Activated T-cell treated with anti-CD3 and anti-CD28 coated beads, Interleukin-2, amount 50 U/mL, for 72 hours (primary cell): Measurements from ENCODE around the gene TBRG4. TPM values are rescaled to one million over a fixed set of nuclear protein-coding genes. Genes with fewer than 3 reads are reported as not detected.
A peak's percentile ranks its signal among the peaks of the same experiment; 100 is the strongest.
"Not testable (repeated sequence)": the region's sequence is repeated elsewhere in the genome, so short reads cannot be mapped to it uniquely, and the experiment has no call there.

Source experiments
- ATAC-seq, 2 donors: fragments of 150-1000 bp; cut with Tn5 transposase; replicated peaks in 1 of 2; 2 replicates each; pipeline ENCODE4 v1.10.0; 2021; ENCODE audit warnings: moderate library complexity in 2 of 2, mild to moderate bottlenecking in 1 of 2
- DNase-seq, 2 donors: peaks; one replicate each; pipeline ENCODE4 v3.0.0; 2021 to 2022; ENCODE audit warnings: mixed read lengths in 1 of 2
- H3K27ac Mint-ChIP-seq: one replicate; pipeline ENCODE4 v1.8.0; 2022; ENCODE audit warnings: mild to moderate bottlenecking, moderate library complexity, mixed read lengths
- H3K27me3 Mint-ChIP-seq: one replicate; pipeline ENCODE4 v1.8.0; 2022; ENCODE audit warnings: low read depth, mixed read lengths
- H3K36me3 Mint-ChIP-seq, 2 donors: one replicate each; pipeline ENCODE4 v1.8.0; 2022; ENCODE audit warnings: mixed read lengths in 2 of 2, mild to moderate bottlenecking in 1 of 2; ENCODE audit not compliant: insufficient read depth in 2 of 2
- H3K4me1 Mint-ChIP-seq: one replicate; pipeline ENCODE4 v1.8.0; 2022; ENCODE audit warnings: low read depth, mixed read lengths
- H3K4me3 Mint-ChIP-seq, 2 donors: one replicate each; pipeline ENCODE4 v1.8.0; 2022; ENCODE audit warnings: mild to moderate bottlenecking in 2 of 2, mixed read lengths in 2 of 2, moderate library complexity in 2 of 2
- H3K9me3 Mint-ChIP-seq, 2 donors: one replicate each; pipeline ENCODE4 v1.8.0; 2022; ENCODE audit warnings: mixed read lengths in 2 of 2
- total RNA-seq, 2 donors: library from RNA; stranded (reverse); gene quantifications; one replicate each; pipeline ENCODE4 v1.2.3, GENCODE V29; 2022

Gene TBRG4
- total RNA-seq, 2 donors from 2014 or later = 107 to 118 TPM

- Mint-ChIP-seq H3K4me3 (no peak overlapping the region), H3K27ac (no peak overlapping the region)
- no peak for DNase-seq
These were observed 8.1 kb upstream of the TBRG4 start for GRCh38 chr7:45119550-45119949.

GRCh38 chr7:45118889-45119331, 7.4 kb upstream of the TBRG4 start:
- peaks cover 6% of the 10 kb centered on the region for H3K27me3 Mint-ChIP-seq

More at GRCh38 chr7:45119550-45119949, 8.1 kb upstream of the TBRG4 start:
- no peaks in the 10 kb centered on the region for H3K4me1 Mint-ChIP-seq
- peaks cover under 1% of the 10 kb centered on the region for H3K27me3 Mint-ChIP-seq
- H3K9me3 Mint-ChIP-seq = no peaks in the 10 kb centered on the region
- no peaks in the 10 kb centered on the region for H3K36me3 Mint-ChIP-seq
- ATAC-seq = no peak

GRCh38 chr7:45118292-45118691, 6.8 kb upstream of the TBRG4 start:
- Mint-ChIP-seq H3K27ac (no peak overlapping the region), H3K4me1 (no peaks in the 10 kb centered on the region), H3K27me3 (peaks cover 6% of the 10 kb centered on the region), H3K9me3 (no peaks in the 10 kb centered on the region), H3K4me3 (no peak overlapping the region), H3K36me3 (no peaks in the 10 kb centered on the region)
- ATAC-seq = no peak
- DNase-seq = no peak

More at GRCh38 chr7:45118889-45119331, 7.4 kb upstream of the TBRG4 start:
- Mint-ChIP-seq H3K4me1 (no peaks in the 10 kb centered on the region), H3K4me3 (no peak overlapping the region), H3K9me3 (no peaks in the 10 kb centered on the region), H3K36me3 (no peaks in the 10 kb centered on the region), H3K27ac (no peak overlapping the region)
- DNase-seq (no peak), ATAC-seq (no peak)

DNA sequence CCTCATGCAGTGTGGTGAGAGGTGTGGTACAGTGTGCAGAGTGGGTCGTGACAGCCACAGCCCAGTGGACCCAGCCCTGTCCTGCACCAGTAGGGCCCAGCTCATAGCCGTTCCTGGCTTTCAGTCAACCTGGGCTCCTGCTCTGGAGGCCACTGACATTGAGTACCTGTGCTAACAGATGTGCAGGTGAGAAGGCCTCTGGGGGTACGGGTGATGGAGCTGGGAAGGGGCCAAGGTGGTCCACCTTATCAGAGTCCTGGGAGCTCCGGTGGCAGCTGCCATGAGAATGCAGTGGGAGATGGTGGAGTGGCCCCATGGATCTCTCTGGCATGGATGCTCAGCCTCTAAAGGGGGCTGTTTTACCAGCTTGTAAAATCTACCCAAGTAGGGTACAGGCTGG, 6.1 kb upstream of the TBRG4 start:
- H3K4me3 Mint-ChIP-seq = no peak overlapping the region
- no peaks in the 10 kb centered on the region for H3K36me3 Mint-ChIP-seq
- H3K9me3 Mint-ChIP-seq = no peaks in the 10 kb centered on the region
- ATAC-seq (no peak), DNase-seq (no peak)
- no peaks in the 10 kb centered on the region for H3K4me1 Mint-ChIP-seq
- H3K27ac Mint-ChIP-seq = no peak overlapping the region
- H3K27me3 Mint-ChIP-seq = peaks cover 6% of the 10 kb centered on the region

DNA sequence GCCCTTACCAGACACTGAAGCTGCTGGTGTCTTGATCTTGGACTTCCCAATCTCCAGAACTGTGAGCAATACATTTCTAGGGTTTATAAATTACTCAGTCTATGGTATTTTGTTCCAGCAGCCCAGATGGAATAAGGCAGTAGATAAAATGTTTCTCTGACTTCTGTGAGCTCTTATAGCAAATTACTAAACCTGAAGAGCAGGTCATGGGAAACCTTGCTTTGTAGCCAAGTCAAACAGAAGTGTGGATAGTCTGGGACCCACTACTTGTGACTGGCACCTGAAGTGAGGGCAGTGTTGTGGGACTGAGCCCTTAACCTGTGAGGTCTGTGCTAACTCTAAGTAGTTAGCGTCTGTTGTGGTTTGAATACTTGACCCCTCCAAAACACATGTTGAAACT, 4.6 kb upstream of the TBRG4 start:
- ATAC-seq (no peak), DNase-seq (no peak)
- H3K4me1 Mint-ChIP-seq = no peaks in the 10 kb centered on the region
- no peaks in the 10 kb centered on the region for H3K9me3 Mint-ChIP-seq
- peaks cover 6% of the 10 kb centered on the region for H3K27me3 Mint-ChIP-seq
- H3K27ac Mint-ChIP-seq = no peak overlapping the region
- H3K36me3 Mint-ChIP-seq = peaks cover 6 to 7% of the 10 kb centered on the region in 2 donors
- H3K4me3 Mint-ChIP-seq = no peak overlapping the region

DNA sequence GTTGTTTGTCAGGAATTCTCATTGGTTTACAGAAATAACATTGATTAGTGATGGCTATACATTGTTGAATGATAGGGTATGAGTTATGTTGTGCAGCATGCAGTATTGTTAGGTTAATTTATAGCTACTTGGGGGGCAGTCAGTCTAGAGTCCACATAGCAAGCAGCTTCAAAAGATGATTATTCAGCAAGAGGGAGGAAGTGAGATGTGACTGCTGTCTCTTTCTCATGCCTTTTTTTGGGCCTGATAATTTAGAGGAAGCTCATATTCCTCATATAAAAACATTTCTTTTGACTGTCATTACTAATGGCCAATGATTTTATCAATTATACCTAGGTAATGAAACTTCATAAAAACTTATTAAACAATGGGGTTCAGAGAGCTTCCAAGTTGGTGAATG, 3.4 kb upstream of the TBRG4 start:
- peaks cover 6 to 15% of the 10 kb centered on the region in 2 donors for H3K36me3 Mint-ChIP-seq
- H3K9me3 Mint-ChIP-seq = no peaks in the 10 kb centered on the region
- no peak overlapping the region for H3K4me3 Mint-ChIP-seq
- H3K4me1 Mint-ChIP-seq = peaks cover 8% of the 10 kb centered on the region
- H3K27ac Mint-ChIP-seq = no peak overlapping the region
- ATAC-seq (no peak), DNase-seq (no peak)
- peaks cover 6% of the 10 kb centered on the region for H3K27me3 Mint-ChIP-seq

GRCh38 chr7:45114257-45114656, 2.8 kb upstream of the TBRG4 start:
- not testable (repeated sequence) for DNase-seq, ATAC-seq, H3K9me3 Mint-ChIP-seq, H3K4me3 Mint-ChIP-seq, H3K27ac Mint-ChIP-seq, H3K27me3 Mint-ChIP-seq
- H3K36me3 Mint-ChIP-seq = peaks cover 6 to 15% of the 10 kb centered on the region in 2 donors
- H3K4me1 Mint-ChIP-seq = peaks cover 12% of the 10 kb centered on the region

- Mint-ChIP-seq H3K27me3 (peaks cover 6% of the 10 kb centered on the region), H3K4me3 (peak overlapping the region; percentile 94 to 95), H3K9me3 (no peaks in the 10 kb centered on the region), H3K36me3 (peaks cover 10 to 24% of the 10 kb centered on the region in 2 donors), H3K4me1 (peaks cover 28% of the 10 kb centered on the region), H3K27ac (peak overlapping the region; percentile 56)
- DNase-seq (no peak), ATAC-seq (no peak)
These were observed 1.2 kb upstream of the TBRG4 start for GRCh38 chr7:45112648-45113047.

DNA sequence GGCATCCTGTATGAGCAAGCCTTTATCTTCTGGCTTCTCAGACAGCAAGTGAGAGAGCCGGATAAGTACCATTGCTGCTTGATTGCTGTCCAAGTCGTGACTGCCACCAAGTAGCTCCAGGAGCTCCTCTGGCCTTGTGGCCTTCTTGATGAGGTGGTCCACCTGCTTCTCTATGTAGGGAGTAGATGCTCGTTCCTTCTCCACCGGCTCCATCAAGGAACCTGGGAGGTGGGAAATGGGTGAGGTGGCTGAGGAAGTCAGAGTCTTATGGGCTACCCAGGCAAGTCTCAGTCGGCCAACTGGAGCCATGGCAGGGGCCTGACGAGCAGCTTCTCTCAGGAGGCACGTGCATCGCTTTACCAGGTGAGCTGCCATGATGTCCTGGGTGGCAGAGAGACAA, 2.6 kb downstream of the TBRG4 start:
- Mint-ChIP-seq H3K27me3 (no peaks in the 10 kb centered on the region), H3K9me3 (no peaks in the 10 kb centered on the region), H3K36me3 (peaks cover 14 to 25% of the 10 kb centered on the region in 2 donors), H3K27ac (peak overlapping the region; percentile 81), H3K4me3 (peak overlapping the region; percentile 81 to 94), H3K4me1 (peaks cover 44% of the 10 kb centered on the region)
- DNase-seq (no peak), ATAC-seq (no peak)

DNA sequence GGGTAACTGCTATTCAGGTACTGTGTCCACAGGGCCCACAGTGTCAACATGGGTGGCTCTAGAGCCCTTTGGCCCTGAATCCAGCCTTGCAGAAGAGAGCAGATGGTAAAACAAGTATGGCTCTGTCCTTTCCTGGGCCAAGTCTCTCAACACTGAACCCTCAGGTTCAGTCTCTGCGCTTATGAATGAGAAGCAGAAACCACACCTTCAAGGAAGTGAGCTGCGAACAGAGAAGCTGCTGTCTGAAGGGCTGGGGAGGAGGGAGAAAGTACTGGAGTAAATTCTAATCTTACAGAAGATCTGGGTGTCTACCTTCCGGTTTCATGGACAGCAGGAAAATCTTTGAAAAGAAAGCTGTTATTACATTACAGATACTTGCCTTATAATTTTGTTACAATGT, 4.1 kb downstream of the TBRG4 start:
- Mint-ChIP-seq H3K27ac (peak overlapping the region; percentile 92), H3K27me3 (no peaks in the 10 kb centered on the region), H3K9me3 (no peaks in the 10 kb centered on the region), H3K4me1 (peaks cover 44% of the 10 kb centered on the region), H3K36me3 (peaks cover 17 to 29% of the 10 kb centered on the region in 2 donors), H3K4me3 (peak overlapping the region; percentile 74 to 81)
- DNase-seq (no peak), ATAC-seq (no peak)

- Mint-ChIP-seq H3K9me3 (no peaks in the 10 kb centered on the region), H3K36me3 (peaks cover 16 to 31% of the 10 kb centered on the region in 2 donors), H3K4me3 (peak overlapping the region in 1 of 2 donors; percentile 74), H3K4me1 (peaks cover 44% of the 10 kb centered on the region), H3K27ac (no peak overlapping the region), H3K27me3 (no peaks in the 10 kb centered on the region)
- ATAC-seq (no peak), DNase-seq (no peak)
These were observed 4.7 kb downstream of the TBRG4 start for GRCh38 chr7:45106820-45107219.

GRCh38 chr7:45105588-45106188, 5.8 kb downstream of the TBRG4 start:
- no peak for ATAC-seq
- no peaks in the 10 kb centered on the region for H3K27me3 Mint-ChIP-seq

DNA sequence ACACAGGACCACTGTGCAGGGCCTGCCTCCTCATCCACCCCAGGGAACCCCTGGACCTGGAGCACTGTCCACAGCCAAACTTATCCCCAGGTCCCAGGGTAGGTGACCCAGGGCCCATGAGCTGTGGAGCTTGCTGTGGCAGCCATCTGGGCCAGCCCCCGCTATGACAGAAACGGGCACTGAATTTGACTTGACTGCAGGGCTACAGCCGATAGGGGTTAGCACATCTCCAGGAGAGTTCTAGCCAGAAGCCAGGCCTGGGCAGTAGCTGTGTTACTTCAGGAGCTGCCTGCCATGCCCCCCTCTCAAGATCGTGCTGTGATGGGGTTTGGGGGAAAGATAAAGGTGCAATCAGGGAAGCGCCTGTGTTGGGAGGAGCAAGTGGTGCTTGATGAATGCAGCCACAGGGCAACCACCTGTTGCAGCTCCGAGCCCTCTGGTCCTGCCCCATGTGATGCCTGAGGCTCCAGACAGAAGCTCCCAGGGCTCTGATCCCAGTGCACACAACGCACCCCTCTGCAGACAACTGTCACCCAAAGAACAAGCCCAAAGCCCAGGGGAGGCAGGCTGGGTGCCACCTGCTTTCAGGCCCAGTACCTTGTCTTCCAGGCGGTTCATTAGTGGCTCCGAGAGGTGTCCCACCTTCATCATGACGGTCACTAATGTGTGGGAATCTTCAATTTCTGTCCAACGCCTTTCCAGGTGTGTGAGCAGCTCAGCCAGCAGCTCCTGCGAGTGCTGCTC, 6.5 kb downstream of the TBRG4 start:
- Mint-ChIP-seq H3K27ac (peak overlapping the region; percentile 82), H3K9me3 (no peaks in the 10 kb centered on the region), H3K27me3 (no peaks in the 10 kb centered on the region), H3K36me3 (peaks cover 11 to 17% of the 10 kb centered on the region in 2 donors), H3K4me1 (peaks cover 37% of the 10 kb centered on the region), H3K4me3 (no peak overlapping the region)
- DNase-seq = no peak
- no peak for ATAC-seq

More at GRCh38 chr7:45105588-45106188, 5.8 kb downstream of the TBRG4 start:
- no peak overlapping the region for H3K4me3 Mint-ChIP-seq
- peaks cover 44% of the 10 kb centered on the region for H3K4me1 Mint-ChIP-seq
- no peak for DNase-seq
- peaks cover 11 to 23% of the 10 kb centered on the region in 2 donors for H3K36me3 Mint-ChIP-seq
- peak overlapping the region; percentile 82 for H3K27ac Mint-ChIP-seq
- no peaks in the 10 kb centered on the region for H3K9me3 Mint-ChIP-seq
